SKM-1 (cell line): ENCODE results near the gene MALSU1.

Source experiments
- DNase-seq: peaks from one replicate; lab custom pipeline; 2025; ENCODE audit not compliant: unreplicated experiment; lab: John Stamatoyannopoulos, UW

The MALSU1 gene

GRCh38 chr7:23298885-23299769, at the start of gene MALSU1:
MALSU1 (plus strand) TSS chr7:23299339; CDS start chr7:23299353, 14 bp downstream.
- DNase-seq = peak; percentile 87

DNA sequence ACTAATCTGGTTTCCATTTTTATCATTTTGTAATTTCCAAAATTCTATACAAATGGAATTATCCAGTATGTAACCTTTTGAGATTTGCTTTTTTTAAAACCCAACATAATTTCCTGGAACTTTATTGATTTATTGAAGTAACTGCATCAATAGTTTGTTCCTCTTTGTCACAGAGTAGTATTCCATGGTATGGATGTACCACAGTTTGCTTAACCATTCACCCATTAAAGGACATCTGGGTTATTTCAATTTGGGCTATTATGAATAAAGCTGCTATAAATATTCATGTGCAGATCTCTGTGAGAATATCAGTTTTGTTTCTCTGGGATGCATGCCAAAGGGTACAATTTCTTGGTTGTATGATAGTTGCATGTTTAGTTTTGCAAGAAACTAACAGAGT, 49.7 kb upstream of the MALSU1 start:
- DNase-seq = no peak

DNA sequence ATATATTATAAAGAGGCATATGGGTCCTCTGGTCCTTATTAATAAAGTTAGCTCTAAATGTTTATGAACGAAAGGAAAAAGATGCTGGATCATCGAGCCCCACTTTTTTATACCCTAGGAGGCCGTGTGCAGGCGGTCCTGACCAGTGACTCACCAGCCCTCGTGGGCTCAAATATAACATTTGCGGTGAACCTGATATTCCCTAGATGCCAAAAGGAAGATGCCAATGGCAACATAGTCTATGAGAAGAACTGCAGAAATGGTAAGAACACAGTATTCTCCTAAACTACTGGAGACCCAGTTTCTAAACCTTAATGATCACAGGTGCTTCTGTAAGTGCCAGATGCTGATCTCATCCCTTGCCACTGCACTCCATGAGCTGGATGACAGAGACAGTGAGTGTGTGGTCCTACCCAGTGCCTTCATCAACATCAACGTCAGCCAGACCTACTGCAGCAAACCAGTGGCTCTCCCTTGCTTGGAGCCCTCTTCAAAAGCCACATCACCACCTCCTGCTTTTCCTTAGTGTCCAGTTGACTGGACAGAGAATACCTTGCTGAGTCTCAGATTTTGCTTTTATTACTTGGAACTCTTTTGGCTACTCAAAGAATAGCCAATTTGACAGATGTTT, 45.0 kb upstream of the MALSU1 start:
- no peak for DNase-seq

DNA sequence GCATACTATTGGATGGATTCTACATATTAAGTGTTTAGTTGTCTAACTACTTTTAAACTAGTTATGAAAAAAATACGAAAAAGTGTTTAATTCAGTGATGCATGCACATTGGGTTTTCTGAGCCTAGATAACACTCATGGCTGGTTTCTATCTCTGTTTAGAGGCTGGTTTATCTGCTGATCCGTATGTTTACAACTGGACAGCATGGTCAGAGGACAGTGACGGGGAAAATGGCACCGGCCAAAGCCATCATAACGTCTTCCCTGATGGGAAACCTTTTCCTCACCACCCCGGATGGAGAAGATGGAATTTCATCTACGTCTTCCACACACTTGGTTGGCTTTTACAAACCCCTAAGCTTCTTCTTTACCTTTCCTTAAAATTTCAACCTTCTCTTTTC, 42.4 kb upstream of the MALSU1 start:
- DNase-seq = no peak

DNA sequence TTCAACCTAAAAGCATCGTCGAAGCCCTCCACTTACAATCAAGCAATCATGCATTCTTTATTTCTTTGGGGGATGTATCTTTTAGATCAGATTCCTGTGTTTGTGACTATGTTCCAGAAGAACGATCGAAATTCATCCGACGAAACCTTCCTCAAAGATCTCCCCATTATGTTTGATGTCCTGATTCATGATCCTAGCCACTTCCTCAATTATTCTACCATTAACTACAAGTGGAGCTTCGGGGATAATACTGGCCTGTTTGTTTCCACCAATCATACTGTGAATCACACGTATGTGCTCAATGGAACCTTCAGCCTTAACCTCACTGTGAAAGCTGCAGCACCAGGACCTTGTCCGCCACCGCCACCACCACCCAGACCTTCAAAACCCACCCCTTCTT, 38.8 kb upstream of the MALSU1 start:
- no peak for DNase-seq

DNA sequence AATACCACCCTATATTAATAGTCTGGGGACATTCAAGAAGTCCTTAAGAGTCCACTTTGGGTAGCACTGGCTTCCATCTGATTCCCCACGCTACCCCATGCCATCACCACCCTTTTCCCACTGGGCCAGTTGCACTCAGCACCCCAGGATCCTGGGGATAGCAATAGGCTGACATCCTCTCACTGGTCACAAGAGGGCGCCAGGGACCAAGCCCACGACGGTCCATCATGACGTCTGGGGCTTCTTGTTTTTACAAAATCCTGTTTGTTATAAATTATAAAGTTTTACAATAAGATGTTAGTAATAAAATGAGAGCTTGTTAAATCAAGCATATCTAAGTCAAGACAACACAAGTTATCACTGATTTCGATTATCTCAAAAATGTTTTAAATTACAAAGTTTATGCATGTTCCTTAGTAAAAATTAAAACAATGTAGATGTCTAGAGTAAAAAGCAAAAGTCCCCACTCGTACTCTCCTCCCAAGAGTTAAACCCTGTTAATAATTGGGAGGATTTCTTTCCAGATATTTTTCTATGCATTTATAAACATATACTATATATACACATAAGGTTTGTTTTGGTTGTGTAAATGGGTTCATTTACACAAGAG, 37.2 kb upstream of the MALSU1 start:
- DNase-seq = peak; percentile 50

DNA sequence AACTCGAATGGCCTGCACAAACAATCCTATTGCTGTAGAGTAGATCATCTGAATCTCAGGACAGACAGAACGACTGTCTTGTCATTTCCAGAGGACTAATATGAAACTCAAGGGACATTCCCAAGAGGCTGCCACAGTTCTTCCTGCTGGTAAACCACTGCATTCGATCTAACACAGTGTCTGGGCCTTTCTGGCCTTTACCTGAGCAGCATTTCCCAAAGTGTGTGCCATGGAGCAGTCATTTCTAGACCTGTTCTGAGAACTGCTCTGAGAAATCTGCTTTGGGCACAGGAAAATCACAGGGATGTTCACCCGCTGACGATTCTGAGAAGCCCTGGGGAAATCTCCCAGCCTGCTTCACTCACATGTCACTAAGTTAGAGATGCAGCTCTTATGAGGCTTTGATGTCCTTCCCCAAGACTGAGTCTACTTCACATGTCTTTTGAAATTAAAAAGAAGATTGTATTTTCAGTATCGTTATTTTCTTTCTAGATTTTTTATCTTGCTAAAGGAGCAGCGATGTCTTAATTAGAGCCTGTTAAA, 34.2 kb upstream of the MALSU1 start:
- no peak for DNase-seq

- no peak for DNase-seq
Measured at GRCh38 chr7:23266918-23267317, 32.2 kb upstream of the MALSU1 start.

- no peak for DNase-seq
Measured at GRCh38 chr7:23267357-23267756, 31.8 kb upstream of the MALSU1 start.

DNA sequence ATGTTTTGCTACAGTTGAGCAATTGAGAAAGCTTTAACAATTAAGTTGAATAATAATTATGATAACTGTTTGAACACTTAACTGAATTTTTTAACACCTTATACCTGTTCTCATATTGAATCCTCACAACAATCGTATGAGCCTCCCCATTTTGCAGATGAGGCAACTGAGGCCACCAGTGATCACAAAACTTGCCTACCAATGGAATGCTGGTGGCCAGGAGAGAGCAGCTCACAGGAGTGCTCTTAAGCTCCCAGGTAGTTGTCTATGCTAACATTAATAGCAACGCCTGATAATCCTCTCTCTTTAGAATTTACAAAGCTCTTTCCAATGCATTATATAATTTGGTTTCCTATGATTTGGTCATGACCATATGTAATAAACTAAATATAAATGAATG, 31.0 kb upstream of the MALSU1 start:
- DNase-seq = no peak

- DNase-seq = no peak
Measured at GRCh38 chr7:23268746-23269145, 30.4 kb upstream of the MALSU1 start.

DNA sequence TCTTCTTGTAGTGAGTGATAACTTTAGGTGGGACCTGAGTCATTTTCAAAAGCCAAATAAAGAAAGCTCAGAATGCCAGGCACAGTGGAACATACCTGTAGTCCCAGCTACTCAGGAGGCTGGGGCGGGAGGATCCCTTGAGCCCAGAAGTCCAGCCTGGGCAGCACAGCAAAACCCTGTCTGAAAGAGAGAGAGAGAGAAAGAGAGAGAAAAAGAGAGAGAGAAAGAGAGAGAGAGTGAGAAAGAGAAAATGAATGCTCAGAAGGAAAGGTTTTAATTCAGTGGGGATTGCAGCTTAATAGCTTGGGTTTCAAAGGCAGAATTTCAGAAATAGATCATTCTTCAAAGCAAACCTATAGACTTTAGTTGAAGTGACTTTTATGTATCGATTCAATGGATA, 26.9 kb upstream of the MALSU1 start:
- no peak for DNase-seq

- DNase-seq = peak; percentile 75
Measured at GRCh38 chr7:23273141-23273599, 26.0 kb upstream of the MALSU1 start.

DNA sequence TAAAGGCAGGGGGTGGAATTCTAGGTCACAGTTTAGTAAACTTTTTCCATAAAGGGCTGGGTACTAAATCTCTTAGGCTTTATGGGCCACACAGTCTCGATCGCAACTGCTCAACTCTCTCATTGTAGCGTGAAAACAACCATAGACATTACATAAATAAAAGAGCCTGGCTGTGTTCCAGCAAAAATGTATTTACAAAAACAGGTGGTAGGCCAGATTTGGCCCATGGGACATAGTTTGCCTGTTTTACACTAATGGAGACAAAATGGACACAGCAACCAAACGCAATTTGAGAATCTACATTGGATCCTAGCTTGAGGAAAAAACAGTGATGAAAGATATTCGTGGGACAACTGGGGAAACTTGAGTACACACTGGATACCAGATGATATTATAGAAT, 23.2 kb upstream of the MALSU1 start:
- DNase-seq = no peak

DNA sequence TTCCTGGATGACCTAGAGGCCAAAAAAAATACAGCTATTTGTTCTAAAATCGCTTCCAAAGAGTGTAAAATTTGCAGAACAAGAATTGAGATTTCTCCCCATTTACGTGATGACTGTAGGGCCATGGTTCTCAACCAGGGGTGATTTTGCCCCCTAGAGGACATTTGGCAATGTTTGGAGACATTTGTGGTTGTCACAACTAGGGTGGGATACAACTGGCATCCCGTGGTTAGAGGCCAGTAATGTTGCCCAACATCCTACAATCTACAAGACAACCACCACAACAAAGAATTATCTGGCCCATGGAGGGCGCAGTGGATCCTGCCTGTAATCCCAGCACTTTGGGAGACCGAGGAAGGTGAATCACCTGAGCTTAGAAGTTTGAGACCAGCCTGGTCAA, 22.8 kb upstream of the MALSU1 start:
- DNase-seq = no peak

GRCh38 chr7:23276947-23277346, 22.2 kb upstream of the MALSU1 start:
- DNase-seq = no peak

- DNase-seq = peak; percentile 81
Measured at GRCh38 chr7:23277359-23277989, 21.7 kb upstream of the MALSU1 start.

GRCh38 chr7:23279819-23280525, 19.2 kb upstream of the MALSU1 start:
- no peak for DNase-seq

DNA sequence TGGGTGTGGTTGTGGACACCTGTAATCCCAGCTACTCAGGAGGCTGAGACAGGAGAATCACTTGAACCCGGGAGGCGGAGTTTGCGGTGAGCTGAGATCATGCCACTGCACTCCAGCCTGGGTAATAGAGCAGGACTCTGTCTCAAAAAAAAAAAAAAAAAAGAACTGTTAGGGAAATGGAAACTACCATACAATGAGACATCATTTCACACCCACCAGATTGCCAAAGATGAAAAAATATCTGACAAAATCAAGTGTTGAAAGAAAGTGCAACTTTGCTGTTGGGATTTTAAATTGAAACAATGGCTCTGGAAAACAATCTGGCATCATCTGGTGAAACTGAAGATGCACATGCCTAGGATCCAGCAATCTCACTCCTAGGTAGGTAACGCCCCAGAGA, 16.1 kb upstream of the MALSU1 start:
- DNase-seq = no peak

GRCh38 chr7:23284871-23285270, 14.3 kb upstream of the MALSU1 start:
- no peak for DNase-seq
